Bronchial epithelial cell (primary cell): Measurements from ENCODE around the gene UCKL1. TPM values are rescaled to one million over a fixed set of nuclear protein-coding genes. Genes with fewer than 3 reads are reported as not detected.

Source experiments
- DNase-seq: peaks from one replicate; pipeline ENCODE4 v3.0.0-alpha.2; 2010; ENCODE audit warnings: low read depth
- FAIRE-seq: peaks from 2 replicates; lab custom pipeline; 2011; peaks lifted over from hg19 to GRCh38; lab: Jason Lieb, UNC
- H3K27me3 ChIP-seq: 2 replicates; pipeline ENCODE4 v1.5.1; 2011; ENCODE audit warnings: low read length; ENCODE audit not compliant: control insufficient read depth, insufficient read depth
- H3K36me3 ChIP-seq: 2 replicates; pipeline ENCODE4 v1.5.1; 2011; ENCODE audit warnings: low read length; ENCODE audit not compliant: control insufficient read depth, insufficient read depth
- H3K4me3 ChIP-seq: 2 replicates; pipeline ENCODE4 v1.5.1; 2011; ENCODE audit warnings: mild to moderate bottlenecking, low read depth, low read length, control low read depth
- total RNA-seq: library from RNA; depleted of rRNA; stranded (reverse); fragments of >200 nt; gene quantifications from 2 replicates; pipeline ENCODE4 v1.2.1, GENCODE V29; 2014
- TF ChIP-seq, protein P1 (sequence below): IDR thresholded peaks from 2 replicates; pipeline ENCODE4 v1.5.1; 2011; ENCODE audit warnings: mild to moderate bottlenecking, moderate library complexity, low read length, control low read depth, inconsistent platforms; ENCODE audit not compliant: insufficient read depth, severe bottlenecking

UCKL1 gene
- total RNA-seq, 1 donor from 2014 or later, result 19.0 TPM

- peak overlapping the region; percentile 53 for H3K4me3 ChIP-seq
- H3K27me3 ChIP-seq, result no peaks in the 10 kb centered on the region
- FAIRE-seq, result no peak
- peak; percentile 59 for DNase-seq
- peaks cover 12% of the 10 kb centered on the region for H3K36me3 ChIP-seq
- TF ChIP-seq, protein P1, sequence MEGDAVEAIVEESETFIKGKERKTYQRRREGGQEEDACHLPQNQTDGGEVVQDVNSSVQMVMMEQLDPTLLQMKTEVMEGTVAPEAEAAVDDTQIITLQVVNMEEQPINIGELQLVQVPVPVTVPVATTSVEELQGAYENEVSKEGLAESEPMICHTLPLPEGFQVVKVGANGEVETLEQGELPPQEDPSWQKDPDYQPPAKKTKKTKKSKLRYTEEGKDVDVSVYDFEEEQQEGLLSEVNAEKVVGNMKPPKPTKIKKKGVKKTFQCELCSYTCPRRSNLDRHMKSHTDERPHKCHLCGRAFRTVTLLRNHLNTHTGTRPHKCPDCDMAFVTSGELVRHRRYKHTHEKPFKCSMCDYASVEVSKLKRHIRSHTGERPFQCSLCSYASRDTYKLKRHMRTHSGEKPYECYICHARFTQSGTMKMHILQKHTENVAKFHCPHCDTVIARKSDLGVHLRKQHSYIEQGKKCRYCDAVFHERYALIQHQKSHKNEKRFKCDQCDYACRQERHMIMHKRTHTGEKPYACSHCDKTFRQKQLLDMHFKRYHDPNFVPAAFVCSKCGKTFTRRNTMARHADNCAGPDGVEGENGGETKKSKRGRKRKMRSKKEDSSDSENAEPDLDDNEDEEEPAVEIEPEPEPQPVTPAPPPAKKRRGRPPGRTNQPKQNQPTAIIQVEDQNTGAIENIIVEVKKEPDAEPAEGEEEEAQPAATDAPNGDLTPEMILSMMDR, result no peak
Measured at GRCh38 chr20:63957690-63958441, 1.6 kb upstream of the UCKL1 start.

- FAIRE-seq (no peak), DNase-seq (peak; percentile 60)
- H3K27me3 ChIP-seq, result no peaks in the 10 kb centered on the region
- peaks cover 8% of the 10 kb centered on the region for H3K36me3 ChIP-seq
- TF ChIP-seq, protein P1, result peak; percentile 25
- H3K4me3 ChIP-seq, result peak overlapping the region; percentile 53
Measured at GRCh38 chr20:63957004-63957689, 931 bp upstream of the UCKL1 start.

DNA sequence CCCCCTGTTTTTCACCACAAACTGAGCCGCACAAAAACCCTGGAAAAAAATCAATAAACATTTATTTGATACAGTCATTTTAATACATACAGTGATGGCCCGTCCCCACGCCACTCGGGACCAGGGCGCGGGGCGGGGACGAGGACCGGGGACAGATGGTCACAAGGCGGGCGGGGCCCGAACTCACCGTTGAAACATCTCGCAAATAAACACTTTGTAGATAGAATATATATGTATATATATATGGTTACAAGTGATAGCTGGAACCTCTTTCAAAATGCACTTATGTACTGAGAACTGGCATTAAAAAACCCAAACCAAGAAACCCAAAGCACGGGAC lies 418 bp upstream of the UCKL1 start:
- TF ChIP-seq, protein P1, result no peak
- FAIRE-seq, result no peak
- no peaks in the 10 kb centered on the region for H3K27me3 ChIP-seq
- DNase-seq, result no peak
- H3K36me3 ChIP-seq, result peaks cover 4% of the 10 kb centered on the region
- H3K4me3 ChIP-seq, result peak overlapping the region; percentile 53

- Histone ChIP-seq H3K36me3 (peaks cover 3% of the 10 kb centered on the region), H3K27me3 (no peaks in the 10 kb centered on the region), H3K4me3 (peak overlapping the region; percentile 98)
- FAIRE-seq (no peak), DNase-seq (no peak)
- TF ChIP-seq, protein P1, result peak; percentile 56
Measured at GRCh38 chr20:63955281-63955826, 862 bp downstream of the UCKL1 start.

DNA sequence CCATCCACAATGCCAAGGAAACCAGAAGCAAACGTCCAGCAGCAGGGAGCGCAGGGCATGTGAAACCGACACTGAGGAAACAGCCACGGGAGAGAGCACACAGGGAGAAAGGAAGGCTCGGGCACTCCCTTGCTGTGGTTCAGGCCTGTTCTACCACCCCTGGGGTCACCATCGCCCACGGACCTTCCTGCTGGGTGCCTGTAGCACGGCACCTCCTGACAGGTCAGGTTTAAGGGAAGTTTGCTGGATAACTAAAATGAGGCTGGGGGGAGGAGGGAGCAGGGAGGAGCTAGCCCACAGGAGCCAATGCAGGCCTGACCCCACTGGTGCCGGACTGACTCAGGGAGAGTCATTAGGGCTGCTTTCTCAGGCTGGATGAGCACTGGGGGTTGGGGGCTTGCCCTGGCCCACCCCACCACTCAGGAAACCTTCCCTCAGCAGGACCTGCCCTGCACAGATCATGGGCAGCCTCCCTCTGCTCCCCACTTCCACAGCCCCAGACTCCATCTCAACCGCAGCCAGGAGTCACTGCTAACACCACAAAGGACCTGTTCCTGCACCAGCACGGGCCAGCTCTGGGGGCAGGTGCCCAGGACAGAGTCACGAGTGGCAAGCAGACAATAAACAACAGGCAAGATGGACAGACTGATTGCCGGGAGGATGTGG lies 2.3 kb downstream of the UCKL1 start:
- FAIRE-seq (no peak), DNase-seq (no peak)
- no peaks in the 10 kb centered on the region for H3K27me3 ChIP-seq
- H3K36me3 ChIP-seq, result peaks cover 3% of the 10 kb centered on the region
- H3K4me3 ChIP-seq, result no peak overlapping the region
- TF ChIP-seq, protein P1, result no peak
